NT2/D1 (cell line): Measurements from ENCODE around the gene SYT4.
A peak's percentile ranks its signal among the peaks of the same experiment; 100 is the strongest.

Source experiments
- DNase-seq: peaks from one replicate; pipeline ENCODE4 v3.0.0-alpha.2; 2011; ENCODE audit warnings: low read depth, low spot score
- H3K27me3 ChIP-seq: 2 replicates; pipeline ENCODE4 v1.6.0; 2011; ENCODE audit warnings: mild to moderate bottlenecking; ENCODE audit not compliant: insufficient read length, insufficient read depth
- H3K36me3 ChIP-seq: 2 replicates; pipeline ENCODE4 v1.6.1; 2011; ENCODE audit warnings: mild to moderate bottlenecking, low read length, mixed read lengths; ENCODE audit not compliant: insufficient read depth, insufficient read length
- H3K4me1 ChIP-seq: 2 replicates; pipeline ENCODE4 v1.5.1; 2011; ENCODE audit not compliant: insufficient read depth, insufficient read length
- H3K4me3 ChIP-seq: 2 replicates; pipeline ENCODE4 v1.5.1; 2011; ENCODE audit warnings: low read depth; ENCODE audit not compliant: insufficient read length
- H3K9ac ChIP-seq: 2 replicates; pipeline ENCODE4 v1.6.0; 2011; ENCODE audit warnings: low read depth; ENCODE audit not compliant: insufficient read length
- H3K9me3 ChIP-seq: 2 replicates; pipeline ENCODE4 v1.5.1; 2011; ENCODE audit warnings: mild to moderate bottlenecking, low read length; ENCODE audit not compliant: insufficient read depth
- SUZ12 ChIP-seq: IDR thresholded peaks from 2 replicates; pipeline ENCODE4 v1.6.1; 2011; ENCODE audit not compliant: insufficient read length, insufficient read depth; ENCODE audit errors: extremely low read depth
- YY1 ChIP-seq: IDR thresholded peaks from 2 replicates; pipeline ENCODE4 v1.6.1; 2011; ENCODE audit not compliant: insufficient read length, insufficient read depth
- ZNF274 ChIP-seq: IDR thresholded peaks from 2 replicates; pipeline ENCODE4 v1.6.1; 2011; ENCODE audit warnings: mild to moderate bottlenecking, low read depth, low read length

SYT4 gene

GRCh38 chr18:43265465-43265864 lies 11.8 kb downstream of the SYT4 start:
- H3K36me3 ChIP-seq = no peaks in the 10 kb centered on the region
- H3K9ac ChIP-seq = no peak overlapping the region
- TF ChIP-seq SUZ12 (no peak), YY1 (no peak), ZNF274 (no peak)
- H3K27me3 ChIP-seq = no peaks in the 10 kb centered on the region
- H3K4me3 ChIP-seq = no peak overlapping the region
- DNase-seq = no peak
- no peaks in the 10 kb centered on the region for H3K4me1 ChIP-seq
- no peaks in the 10 kb centered on the region for H3K9me3 ChIP-seq

DNA sequence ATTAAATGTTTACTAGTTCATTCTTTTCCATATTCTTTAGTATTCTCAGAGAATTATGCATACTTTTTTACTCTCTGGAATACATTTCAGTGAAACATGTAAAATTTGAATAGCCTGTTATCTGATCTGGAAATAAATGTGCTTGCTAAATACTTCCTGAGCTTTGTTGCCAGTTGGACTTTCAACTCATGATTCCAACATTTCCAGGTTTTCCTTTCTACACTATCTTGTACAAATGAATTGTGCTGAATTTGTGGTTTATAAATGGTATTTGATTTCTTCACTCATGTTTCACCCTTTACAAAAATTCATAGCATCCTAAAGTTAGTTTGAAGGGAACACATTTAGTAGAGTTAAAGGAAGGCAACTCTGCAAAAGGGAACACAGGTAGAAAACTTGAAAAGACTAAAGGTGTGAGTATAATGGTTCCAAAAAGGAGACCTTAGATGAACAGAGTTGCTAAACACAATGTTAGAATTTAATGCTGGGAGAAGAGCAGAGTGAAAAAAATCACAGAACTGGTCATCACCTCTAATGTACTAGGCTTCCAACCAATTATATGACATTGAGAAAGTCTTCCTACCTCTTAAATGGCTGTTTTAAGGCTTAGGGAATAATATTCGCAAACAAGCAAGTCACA lies 28.6 kb downstream of the SYT4 start:
- no peak overlapping the region for H3K9ac ChIP-seq
- H3K36me3 ChIP-seq = no peaks in the 10 kb centered on the region
- H3K9me3 ChIP-seq = no peaks in the 10 kb centered on the region
- TF ChIP-seq ZNF274 = no peak
- no peak for TF ChIP-seq YY1
- no peak for TF ChIP-seq SUZ12
- no peak overlapping the region for H3K4me3 ChIP-seq
- no peak for DNase-seq
- H3K4me1 ChIP-seq = no peaks in the 10 kb centered on the region
- no peaks in the 10 kb centered on the region for H3K27me3 ChIP-seq

GRCh38 chr18:43247944-43248343 lies 29.3 kb downstream of the SYT4 start:
- TF ChIP-seq YY1 (no peak), SUZ12 (no peak), ZNF274 (no peak)
- Histone ChIP-seq H3K36me3 (no peaks in the 10 kb centered on the region), H3K4me1 (no peaks in the 10 kb centered on the region), H3K9ac (no peak overlapping the region), H3K27me3 (no peaks in the 10 kb centered on the region), H3K4me3 (no peak overlapping the region), H3K9me3 (no peaks in the 10 kb centered on the region)
- no peak for DNase-seq

DNA sequence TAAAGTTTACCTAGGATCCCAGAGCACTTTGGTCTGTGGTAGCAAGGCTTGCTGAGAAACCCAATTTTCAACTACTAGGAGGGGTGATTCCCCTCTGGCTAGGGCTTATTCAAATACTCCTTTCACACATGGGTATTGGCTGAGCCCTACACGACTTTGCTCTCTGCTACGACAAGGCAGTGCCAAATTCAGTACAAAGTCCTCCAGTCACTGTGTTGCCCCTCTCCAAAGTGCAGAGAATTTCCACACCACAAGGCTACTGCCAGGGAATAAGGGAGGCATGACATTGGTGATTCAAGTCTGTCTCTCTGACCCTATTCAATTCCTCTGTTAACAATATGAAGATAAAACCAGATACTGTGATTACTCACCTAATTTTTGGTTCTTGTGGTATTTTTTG lies 38.9 kb downstream of the SYT4 start:
- H3K9me3 ChIP-seq = no peaks in the 10 kb centered on the region
- TF ChIP-seq SUZ12 = no peak
- TF ChIP-seq YY1 = no peak
- no peak for TF ChIP-seq ZNF274
- no peak overlapping the region for H3K9ac ChIP-seq
- H3K4me1 ChIP-seq = peaks cover 1% of the 10 kb centered on the region
- H3K4me3 ChIP-seq = no peak overlapping the region
- H3K27me3 ChIP-seq = no peaks in the 10 kb centered on the region
- no peaks in the 10 kb centered on the region for H3K36me3 ChIP-seq
- no peak for DNase-seq

DNA sequence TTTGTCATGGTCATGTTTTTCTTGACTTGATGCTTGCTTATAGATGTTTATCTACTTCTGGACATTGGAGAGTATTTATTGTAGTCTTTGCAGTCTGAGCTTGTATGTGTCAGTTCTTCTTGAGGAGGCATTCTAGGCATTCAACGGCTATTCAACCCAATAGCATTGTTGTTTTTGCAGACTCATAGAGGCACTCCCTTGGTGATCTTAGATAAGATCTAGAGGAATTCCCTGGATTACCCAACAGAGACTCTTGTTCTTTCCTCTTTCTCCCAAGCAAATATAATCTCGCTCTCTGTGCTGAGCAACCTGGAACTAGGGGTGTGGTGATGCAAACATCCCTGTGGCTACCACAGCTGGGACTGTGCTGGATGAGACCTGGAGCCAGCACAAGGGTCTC lies 40.4 kb downstream of the SYT4 start:
- DNase-seq = peak; percentile 3
- TF ChIP-seq SUZ12 = no peak
- no peak for TF ChIP-seq ZNF274
- TF ChIP-seq YY1 = no peak

DNA sequence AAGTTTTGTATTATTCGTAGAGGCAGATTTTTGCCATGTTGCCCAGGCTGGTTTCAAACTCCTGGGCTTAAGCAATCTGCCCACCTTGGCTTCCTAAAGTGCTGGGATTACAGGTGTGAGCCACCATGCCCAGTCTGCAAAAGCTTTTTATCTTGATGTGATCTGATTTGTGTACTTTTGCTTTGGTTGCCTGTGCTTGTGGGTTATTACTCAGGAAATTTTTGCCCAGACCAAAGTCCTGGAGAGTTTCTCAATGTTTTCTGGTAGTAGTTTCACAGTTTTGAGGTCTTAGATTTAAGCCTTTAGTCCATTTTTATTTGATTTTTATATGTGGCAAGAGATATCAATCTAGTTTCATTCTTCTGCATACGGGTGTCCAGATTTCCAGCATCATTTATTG lies 42.4 kb downstream of the SYT4 start:
- no peak for TF ChIP-seq ZNF274
- TF ChIP-seq YY1 = no peak
- TF ChIP-seq SUZ12 = no peak
- H3K4me1 ChIP-seq = peaks cover 1% of the 10 kb centered on the region
- no peaks in the 10 kb centered on the region for H3K36me3 ChIP-seq
- no peak overlapping the region for H3K4me3 ChIP-seq
- no peak overlapping the region for H3K9ac ChIP-seq
- no peaks in the 10 kb centered on the region for H3K9me3 ChIP-seq
- no peak for DNase-seq
- no peaks in the 10 kb centered on the region for H3K27me3 ChIP-seq

More for the DNA sequence above, 40.4 kb downstream of the SYT4 start:
- H3K4me1 ChIP-seq = peaks cover 1% of the 10 kb centered on the region
- no peaks in the 10 kb centered on the region for H3K27me3 ChIP-seq
- no peak overlapping the region for H3K9ac ChIP-seq
- no peaks in the 10 kb centered on the region for H3K9me3 ChIP-seq
- H3K36me3 ChIP-seq = no peaks in the 10 kb centered on the region
- no peak overlapping the region for H3K4me3 ChIP-seq

DNA sequence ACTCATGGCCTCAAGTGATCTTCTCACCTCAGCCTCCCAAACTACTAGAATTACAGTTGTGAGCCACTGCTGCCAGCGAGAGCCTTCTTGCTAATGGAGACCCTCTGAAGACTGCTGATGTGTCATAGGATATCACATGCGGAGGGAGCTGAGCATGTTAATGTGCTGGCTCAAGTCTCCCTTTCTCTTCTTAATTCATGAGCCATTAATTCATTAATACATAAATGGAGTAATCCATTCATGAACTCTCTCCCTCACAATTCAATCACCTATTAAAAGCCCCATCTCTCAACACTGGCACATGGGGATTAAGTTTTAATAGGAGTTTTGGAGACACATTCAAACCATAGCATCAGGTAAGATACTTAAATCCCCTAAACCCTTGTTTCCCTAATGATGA lies 54.8 kb downstream of the SYT4 start:
- H3K36me3 ChIP-seq = no peaks in the 10 kb centered on the region
- H3K9ac ChIP-seq = no peak overlapping the region
- no peaks in the 10 kb centered on the region for H3K27me3 ChIP-seq
- DNase-seq = no peak
- no peaks in the 10 kb centered on the region for H3K4me1 ChIP-seq
- no peak for TF ChIP-seq ZNF274
- TF ChIP-seq YY1 = no peak
- no peak for TF ChIP-seq SUZ12
- no peak overlapping the region for H3K4me3 ChIP-seq
- no peaks in the 10 kb centered on the region for H3K9me3 ChIP-seq

DNA sequence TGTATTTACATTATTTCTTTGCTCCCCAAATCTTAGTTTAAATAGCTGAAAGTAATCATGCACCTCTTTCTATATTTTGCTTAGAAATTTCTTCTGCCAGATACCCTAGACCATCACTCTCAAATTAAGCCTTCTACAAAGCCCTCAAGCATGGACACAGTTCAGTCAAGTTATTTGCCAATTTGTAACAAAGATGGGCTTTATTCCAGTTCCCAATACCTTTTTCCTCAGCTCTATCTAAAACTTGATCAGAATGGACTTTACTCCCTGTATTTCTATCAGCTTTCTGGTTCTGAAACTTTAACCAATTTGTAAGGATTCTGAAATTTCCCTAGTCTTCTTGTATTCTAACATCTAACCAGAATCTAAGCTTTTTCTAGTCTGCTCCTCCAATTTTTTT lies 56.6 kb downstream of the SYT4 start:
- Histone ChIP-seq H3K36me3 (no peaks in the 10 kb centered on the region), H3K4me3 (no peak overlapping the region), H3K27me3 (no peaks in the 10 kb centered on the region), H3K9ac (no peak overlapping the region), H3K4me1 (no peaks in the 10 kb centered on the region), H3K9me3 (no peaks in the 10 kb centered on the region)
- no peak for DNase-seq
- TF ChIP-seq SUZ12 = no peak
- TF ChIP-seq ZNF274 = no peak
- no peak for TF ChIP-seq YY1
